ENCODE results near the gene VEGFB.

DNA sequence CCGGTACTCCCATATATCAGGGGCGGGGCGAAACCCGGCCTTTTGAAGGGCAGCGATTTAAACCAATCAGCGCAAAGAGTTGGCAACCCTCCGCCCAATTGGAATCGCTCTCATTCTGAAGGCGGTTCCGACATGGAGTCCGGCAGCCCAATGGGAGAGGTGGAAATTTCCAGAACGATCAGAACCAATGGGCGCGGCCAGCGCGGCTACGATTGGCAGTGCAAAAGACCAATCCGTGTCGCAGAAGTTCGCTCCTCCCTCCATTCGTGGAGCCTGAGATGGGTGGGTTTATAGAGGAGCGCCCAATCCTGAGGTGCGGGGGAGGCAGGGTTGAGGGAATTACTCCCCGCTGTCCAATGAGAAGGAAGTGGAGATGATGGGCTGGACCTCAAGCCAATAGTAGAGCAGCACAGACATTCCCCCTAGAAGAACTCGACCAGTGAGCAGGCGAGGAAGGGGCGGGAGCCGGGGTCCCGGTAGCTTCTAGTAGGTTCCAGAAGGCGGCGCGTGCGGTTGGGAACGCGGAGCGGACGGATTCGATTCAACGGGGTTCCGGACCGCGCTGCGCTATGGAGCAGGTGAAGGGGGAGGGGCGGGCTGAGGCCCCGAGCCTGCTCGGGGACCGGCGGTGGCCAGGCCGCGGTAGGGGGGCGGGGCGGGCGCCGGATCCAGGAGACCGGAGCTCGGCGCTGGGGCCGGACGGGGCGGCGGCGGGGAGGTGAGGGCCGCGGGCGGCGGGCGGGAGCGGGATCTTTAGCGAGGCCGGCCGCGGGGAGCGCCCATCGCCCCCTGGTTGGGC, 48.5 kb upstream of the VEGFB start, which contains the start of gene STIP1:
- TF ChIP-seq CTCF (IDR thresholded peaks at IDR 0.05 in 2 of 3, conservative IDR thresholded peaks at IDR 0.05 in 1 of 3; ENCODE audit: borderline replicate concordance in 1 of 3, insufficient read depth in 1 of 3, low read depth in 2 of 3, low read length in 2 of 3) (peak in 2 of 3 experiments; percentile 15 to 29; a peak in 1 of 6 replicates), EZH2phosphoT487 (IDR thresholded peaks at IDR 0.05; ENCODE audit: borderline replicate concordance) (no peak), REST (IDR thresholded peaks at IDR 0.05; ENCODE audit: low read depth) (no peak), POLR2AphosphoS5 (IDR thresholded peaks at IDR 0.05; ENCODE audit: low read depth, low read length) (peak; percentile 86), EZH2 (IDR thresholded peaks at IDR 0.05) (no peak), POLR2A (IDR thresholded peaks at IDR 0.05; ENCODE audit: borderline replicate concordance, extremely low read depth, insufficient read depth, insufficient read length) (peak; percentile 39), SRF (IDR thresholded peaks at IDR 0.05; ENCODE audit: low read depth) (no peak), RAD21 (IDR thresholded peaks at IDR 0.05; ENCODE audit: low read depth) (no peak)
